HG03060 (cell line): ENCODE measurements around the gene EHD4.

Source experiments
- ATAC-seq: cut with Tn5 transposase; IDR thresholded peaks from one replicate; pipeline ENCODE4 v1.9.1; 2021; ENCODE audit warnings: low read depth, moderate number of reproducible peaks; ENCODE audit not compliant: unreplicated experiment

The EHD4 gene

DNA sequence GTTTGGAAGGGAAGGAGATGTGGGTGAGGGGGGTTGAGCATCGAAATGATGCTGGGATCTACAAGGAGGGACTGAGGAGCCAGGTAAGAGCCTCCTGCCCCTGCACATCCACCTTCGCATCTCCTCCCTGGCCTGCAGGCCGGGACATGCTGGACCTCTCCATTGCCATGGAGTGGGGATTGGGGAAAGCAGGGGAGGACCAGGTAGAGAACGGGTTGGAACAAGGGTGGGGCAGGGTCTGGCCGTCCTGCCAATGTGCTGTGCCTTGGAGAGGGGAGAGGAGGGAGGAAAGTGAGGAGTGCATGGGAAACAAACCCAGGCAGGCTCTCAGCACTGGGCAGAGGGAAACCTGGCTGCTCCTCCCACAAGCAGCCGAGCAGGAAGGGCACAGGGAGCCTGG, 123.2 kb downstream of the EHD4 start:
- no peak for ATAC-seq

DNA sequence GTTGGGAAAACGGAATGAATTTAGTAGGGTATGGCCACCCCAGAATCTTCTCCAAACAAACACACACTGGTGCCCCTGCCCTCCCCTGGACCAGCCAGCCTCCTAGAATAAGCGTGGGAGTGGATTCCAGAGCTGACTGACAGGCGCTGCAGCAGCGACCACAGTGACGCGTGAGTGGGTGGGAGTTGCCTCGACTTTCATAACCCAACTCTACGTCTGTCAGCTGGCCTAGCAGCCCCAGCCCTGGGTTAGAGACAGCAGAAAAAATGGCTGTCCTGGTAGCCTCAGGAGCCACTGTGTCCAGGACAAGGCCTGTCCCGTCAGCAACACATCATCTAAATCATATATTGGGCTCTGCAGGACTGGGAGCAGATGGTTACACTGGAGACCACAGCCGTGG, 123.7 kb downstream of the EHD4 start:
- no peak for ATAC-seq

DNA sequence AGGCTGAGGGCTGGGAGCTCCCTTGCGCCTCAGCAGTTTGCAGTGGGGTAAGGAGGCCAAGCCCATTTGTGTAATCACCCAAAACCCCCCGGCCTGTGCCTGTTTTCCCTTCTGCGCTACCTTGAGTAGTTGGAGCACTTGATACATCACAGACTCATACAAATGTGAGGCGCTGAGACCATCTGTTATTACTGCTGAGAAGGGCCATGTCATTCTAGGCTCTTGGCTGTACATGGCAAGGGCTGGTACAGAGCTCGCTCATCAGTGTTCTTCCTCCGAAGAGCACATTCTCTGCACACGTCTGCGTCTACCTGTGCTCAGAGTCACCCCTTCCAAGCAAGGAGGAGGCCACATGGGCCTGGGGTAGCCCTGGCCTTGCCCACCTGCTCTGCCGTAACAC, 124.4 kb downstream of the EHD4 start:
- no peak for ATAC-seq

DNA sequence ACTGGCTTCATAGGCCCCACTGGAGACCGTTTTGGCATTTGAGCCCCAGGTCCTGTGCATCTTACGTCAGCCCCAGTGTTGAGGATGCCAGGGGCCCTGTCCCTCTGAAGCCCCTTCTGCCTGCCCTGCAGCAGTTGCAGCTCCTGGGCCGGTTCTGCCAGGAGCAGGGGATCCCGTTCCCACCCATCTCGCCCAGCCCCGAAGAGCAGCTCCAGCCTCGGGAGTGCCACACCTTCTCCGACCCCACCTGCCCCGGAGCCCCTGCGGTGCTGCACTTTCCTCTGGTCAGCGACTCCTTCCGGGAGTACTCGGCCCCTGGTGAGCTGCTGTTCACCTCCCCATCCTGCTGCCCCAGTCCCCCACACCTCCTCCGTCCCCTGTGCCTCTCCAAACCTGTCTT, 125.2 kb downstream of the EHD4 start:
- no peak for ATAC-seq
